GM12874 (cell line): Measurements from ENCODE around the gene PARD3B.

Experiments
- TF ChIP-seq, protein P1 (sequence below): IDR thresholded peaks from 2 replicates; pipeline ENCODE4 v1.5.1; 2011; ENCODE audit warnings: low read depth, mild to moderate bottlenecking, control low read depth, low read length, moderate library complexity; ENCODE audit not compliant: insufficient read depth

PARD3B gene

DNA sequence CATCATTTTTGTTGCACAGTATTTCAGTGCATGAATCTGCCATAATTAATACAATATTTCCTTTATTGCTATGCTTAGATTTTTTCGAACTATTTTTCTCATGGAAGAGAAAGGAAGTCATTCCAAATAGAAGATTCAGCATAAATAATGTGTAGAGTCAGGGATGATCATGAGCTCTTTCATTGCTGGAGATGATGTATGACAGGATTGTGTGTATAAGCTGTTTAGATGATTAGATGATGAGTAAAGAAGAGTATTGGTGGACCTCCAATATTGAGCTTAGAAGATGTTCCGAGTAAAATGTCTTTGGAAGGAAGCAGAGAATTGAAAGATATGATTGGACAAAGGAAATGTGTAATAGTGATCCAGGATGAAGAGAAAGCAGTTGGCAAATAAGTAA is 364.5 kb downstream of the PARD3B start:
- TF ChIP-seq, protein P1, sequence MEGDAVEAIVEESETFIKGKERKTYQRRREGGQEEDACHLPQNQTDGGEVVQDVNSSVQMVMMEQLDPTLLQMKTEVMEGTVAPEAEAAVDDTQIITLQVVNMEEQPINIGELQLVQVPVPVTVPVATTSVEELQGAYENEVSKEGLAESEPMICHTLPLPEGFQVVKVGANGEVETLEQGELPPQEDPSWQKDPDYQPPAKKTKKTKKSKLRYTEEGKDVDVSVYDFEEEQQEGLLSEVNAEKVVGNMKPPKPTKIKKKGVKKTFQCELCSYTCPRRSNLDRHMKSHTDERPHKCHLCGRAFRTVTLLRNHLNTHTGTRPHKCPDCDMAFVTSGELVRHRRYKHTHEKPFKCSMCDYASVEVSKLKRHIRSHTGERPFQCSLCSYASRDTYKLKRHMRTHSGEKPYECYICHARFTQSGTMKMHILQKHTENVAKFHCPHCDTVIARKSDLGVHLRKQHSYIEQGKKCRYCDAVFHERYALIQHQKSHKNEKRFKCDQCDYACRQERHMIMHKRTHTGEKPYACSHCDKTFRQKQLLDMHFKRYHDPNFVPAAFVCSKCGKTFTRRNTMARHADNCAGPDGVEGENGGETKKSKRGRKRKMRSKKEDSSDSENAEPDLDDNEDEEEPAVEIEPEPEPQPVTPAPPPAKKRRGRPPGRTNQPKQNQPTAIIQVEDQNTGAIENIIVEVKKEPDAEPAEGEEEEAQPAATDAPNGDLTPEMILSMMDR, result no peak

DNA sequence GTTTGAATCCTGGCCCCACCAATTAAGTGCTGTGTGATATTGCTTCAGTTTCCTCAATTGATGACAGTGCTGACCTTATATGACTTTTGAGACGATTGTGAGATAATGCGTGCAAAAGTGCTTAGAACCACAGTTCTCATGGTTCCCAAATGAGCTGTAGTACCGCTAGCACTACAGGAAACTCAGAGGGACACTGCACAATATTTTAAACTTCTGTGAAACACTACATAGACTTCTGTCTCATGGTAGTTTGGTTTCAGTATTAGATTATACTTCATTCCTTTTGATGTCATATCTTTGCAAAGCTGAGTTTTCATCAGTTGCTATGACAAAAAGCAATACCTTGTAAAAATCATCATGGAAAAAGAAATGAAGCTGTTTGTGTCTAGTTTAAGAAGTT is 368.0 kb downstream of the PARD3B start:
- TF ChIP-seq, protein P1, result no peak

DNA sequence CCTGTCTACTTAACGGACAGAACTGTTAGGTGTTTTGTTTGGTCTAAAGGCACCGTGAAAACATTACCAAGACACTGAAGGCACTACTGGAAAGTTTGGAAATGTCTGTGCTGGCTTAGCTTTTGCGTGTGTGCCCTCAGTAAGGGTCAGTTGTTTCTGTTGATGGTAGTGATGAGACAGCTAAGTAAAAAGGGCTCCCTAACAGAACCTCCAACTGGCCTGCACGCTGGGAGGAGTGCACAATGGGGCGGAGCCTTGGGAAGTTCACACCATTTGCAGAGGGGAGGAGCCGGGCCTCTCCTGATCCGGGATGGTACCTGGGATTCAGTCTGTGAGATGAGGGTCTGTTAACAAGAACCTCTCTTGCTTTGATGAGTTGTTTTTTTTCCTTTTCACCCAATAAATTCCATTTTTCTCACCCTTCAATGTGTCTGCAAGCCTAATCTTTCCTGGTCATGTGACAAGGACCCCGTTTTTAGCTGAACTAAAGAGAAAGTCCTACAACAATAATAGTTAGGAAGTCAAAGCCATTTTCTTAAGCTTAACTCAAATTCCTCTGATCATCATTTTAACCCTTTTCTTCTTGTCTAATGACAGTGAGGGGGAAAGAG is 368.7 kb downstream of the PARD3B start:
- TF ChIP-seq, protein P1, result no peak

DNA sequence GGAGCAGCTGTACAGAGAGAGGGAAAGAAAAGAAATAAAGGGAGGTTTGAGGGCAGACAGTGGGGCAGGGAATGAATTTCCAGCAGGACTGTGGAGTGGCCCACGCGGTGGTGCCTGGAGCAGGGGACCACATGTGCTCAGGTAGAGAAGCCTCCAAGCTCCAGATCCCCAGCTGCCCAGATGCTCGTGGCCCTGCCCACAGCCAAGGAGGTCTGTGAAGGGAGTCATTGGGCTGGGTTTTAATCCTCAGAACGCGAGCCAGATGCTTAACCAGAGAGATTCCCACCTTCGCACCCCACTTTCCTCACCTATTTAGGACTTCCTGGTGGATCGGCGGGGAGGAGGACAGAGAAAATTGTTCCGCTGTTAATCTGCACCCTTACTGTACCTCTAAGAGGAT is 369.4 kb downstream of the PARD3B start:
- TF ChIP-seq, protein P1, result no peak

DNA sequence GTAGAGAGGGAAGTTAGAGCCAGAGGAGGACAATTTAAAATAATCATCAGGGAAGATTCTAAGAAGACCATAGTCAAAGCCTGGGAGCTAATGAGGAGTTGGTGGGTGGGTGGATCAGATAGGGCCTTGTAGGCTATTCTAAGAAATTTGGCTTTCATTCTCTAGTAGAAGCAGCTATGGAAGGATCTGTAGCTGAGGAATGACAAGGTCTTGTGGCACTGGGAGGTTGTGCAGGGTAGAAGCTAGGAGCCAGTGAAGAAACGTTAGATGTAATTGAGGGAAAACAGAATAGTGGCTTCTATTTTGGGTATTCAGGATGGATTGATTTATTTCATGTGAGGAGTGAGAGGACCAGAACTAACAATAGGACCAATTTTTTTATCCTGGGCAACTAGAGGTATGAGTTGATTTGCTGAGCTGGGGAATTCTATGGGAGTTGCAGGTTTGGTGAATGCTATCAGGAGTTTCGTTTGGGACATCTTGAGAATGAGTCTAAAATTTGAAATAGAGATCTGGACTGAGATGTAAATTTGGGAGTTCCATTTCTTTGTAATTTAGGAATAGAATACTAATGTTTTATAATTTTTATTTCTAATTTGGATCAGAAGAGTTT is 371.9 kb downstream of the PARD3B start:
- TF ChIP-seq, protein P1, result no peak

DNA sequence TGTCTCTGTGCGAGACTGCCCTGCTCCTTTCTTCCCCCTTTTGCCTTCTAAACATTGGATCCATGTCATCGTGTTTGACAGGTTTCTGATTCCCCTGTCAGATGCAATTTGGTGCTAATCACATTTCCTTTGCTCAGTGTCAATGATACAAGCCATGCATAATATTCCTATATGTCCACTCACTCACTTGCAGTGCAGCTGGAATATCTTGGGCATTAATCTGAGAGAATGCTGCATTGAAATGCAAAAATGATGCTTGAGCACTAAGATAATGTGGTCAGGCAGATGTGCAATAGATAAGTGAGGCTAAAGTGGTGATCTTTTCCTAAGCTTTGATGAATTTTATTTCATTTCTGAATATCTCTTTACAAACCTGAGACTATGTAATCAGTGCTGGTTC is 375.5 kb downstream of the PARD3B start:
- TF ChIP-seq, protein P1, result no peak

DNA sequence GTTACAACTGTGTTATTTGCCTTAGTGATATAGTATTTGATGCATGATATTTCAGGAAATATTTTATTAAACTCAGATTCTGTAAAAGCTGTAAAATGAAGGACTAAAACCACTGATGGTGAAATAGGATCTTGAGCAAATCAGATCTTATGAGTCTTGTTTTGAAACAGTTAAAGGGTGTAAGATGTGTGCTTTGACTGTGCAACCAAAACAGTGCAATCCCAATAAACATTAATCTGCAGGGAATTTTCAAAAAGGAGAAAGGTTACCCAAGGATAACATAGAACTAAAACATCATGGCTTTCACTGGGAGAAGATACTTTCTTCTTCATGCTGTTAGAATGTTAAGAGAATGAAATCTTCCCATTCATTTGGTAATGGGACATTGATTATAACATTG is 378.7 kb downstream of the PARD3B start:
- TF ChIP-seq, protein P1, result no peak

DNA sequence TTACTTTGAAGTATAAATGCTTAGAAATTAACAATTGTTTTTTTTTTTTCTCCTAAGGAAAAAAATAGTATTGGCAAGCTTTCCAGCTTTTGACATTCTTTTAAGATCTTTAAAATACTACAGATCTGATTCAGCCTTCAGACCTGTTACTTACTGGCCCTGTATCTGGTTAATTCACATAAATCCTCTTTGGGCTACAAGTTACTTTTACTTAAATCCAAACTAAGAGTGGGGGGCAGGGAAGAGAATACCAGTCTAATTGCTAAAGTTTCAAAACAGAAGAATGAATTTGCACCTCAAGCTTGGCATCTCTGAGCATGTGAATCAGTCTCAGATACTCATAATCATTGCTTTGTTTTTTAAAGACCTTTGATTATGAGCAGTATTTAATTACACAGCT is 386.3 kb downstream of the PARD3B start:
- TF ChIP-seq, protein P1, result no peak
